Fibroblast of mammary gland (primary cell): ENCODE results near the gene TCF7L1.
"Not testable (repeated sequence)": the region's sequence is repeated elsewhere in the genome, so short reads cannot be mapped to it uniquely, and the experiment has no call there.

Experiments
- DNase-seq: peaks from one replicate; pipeline ENCODE4 v3.0.0-alpha.2; 2010; ENCODE audit warnings: low read depth
- H3K4me3 ChIP-seq: 2 replicates; pipeline ENCODE4 v1.5.1; 2011; ENCODE audit warnings: low read depth, mild to moderate bottlenecking, low read length, moderate library complexity; ENCODE audit not compliant: control insufficient read depth
- CTCF ChIP-seq: conservative IDR thresholded peaks from 2 replicates; pipeline ENCODE4 v1.5.1; 2011; ENCODE audit warnings: low read depth, low read length, inconsistent platforms; ENCODE audit not compliant: control insufficient read depth, insufficient read depth

The TCF7L1 gene

DNA sequence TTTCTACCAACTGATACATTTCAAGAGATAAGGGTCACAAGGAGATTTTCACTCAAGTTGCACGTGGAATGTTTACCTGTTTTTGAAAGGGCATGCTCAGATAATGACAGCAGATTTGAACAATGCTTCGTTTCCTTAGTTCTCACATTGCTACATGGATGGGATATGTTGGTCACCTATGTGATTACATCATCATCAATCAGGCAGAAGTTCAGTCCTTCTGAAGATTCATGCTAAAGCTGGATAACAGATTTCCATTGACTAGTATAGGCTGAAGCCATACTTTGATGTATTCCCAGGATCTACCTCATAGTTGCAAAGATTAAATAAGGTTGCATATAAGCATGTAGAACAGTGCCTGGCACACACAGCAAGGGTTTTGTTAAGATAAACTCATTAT is 19.7 kb downstream of the TCF7L1 start:
- DNase-seq, result no peak
- TF ChIP-seq CTCF, result no peak
- H3K4me3 ChIP-seq, result no peak overlapping the region

GRCh38 chr2:85154048-85154753 is 21.0 kb downstream of the TCF7L1 start:
- no peak overlapping the region for H3K4me3 ChIP-seq
- TF ChIP-seq CTCF, result no peak
- no peak for DNase-seq

DNA sequence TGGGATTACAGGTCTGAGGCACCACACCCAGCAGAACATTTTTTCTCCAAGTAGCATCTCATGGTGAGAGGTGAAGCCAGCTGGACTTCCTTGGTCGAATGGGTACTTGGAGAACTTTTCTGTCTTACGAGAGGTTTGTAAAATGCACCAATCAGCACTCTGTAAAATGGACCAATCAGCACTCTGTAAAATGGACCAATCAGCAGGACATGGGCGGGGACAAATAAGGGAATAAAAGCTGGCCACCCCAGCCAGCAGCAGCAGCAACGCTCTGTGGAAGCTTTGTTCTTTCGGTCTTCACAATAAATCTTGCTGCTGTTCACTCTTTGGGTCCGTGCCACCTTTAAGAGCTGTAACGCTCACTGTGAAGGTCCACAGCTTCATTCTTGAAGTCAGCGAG is 21.9 kb downstream of the TCF7L1 start:
- not testable (repeated sequence) for DNase-seq

GRCh38 chr2:85156153-85156552 is 23.0 kb downstream of the TCF7L1 start:
- TF ChIP-seq CTCF, result no peak
- DNase-seq, result peak; percentile 42
- H3K4me3 ChIP-seq, result no peak overlapping the region

More for the DNA sequence above, 21.9 kb downstream of the TCF7L1 start:
- H3K4me3 ChIP-seq, result not testable (repeated sequence)

GRCh38 chr2:85156619-85157018 is 23.4 kb downstream of the TCF7L1 start:
- no peak for TF ChIP-seq CTCF
- no peak overlapping the region for H3K4me3 ChIP-seq
- no peak for DNase-seq

DNA sequence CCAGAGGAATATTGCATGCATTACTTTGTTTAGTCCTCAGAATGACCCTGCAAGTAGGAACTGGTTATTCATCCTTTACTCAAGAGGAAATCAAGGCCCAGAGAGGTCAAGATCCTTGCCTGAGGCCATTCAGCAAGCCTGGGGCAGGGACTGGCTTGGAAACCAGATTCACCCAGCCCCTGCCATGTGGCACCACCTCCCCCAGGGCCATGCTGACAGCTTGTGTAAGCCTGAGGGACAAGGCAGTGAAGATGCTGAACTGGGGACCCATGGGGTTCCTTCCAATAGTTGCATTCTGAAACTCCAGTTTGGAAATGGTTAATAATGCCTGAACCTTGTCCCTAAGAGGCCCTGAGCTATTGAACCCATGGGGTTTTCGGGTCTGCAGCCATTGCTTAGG is 24.2 kb downstream of the TCF7L1 start:
- TF ChIP-seq CTCF, result no peak
- H3K4me3 ChIP-seq, result no peak overlapping the region
- no peak for DNase-seq

GRCh38 chr2:85158559-85159273 is 25.5 kb downstream of the TCF7L1 start:
- no peak for TF ChIP-seq CTCF
- no peak for DNase-seq

More at GRCh38 chr2:85158559-85159273, 25.5 kb downstream of the TCF7L1 start:
- H3K4me3 ChIP-seq, result no peak overlapping the region
